Osteoblast (primary cell): ENCODE results near the gene NECTIN3. TPM values are rescaled to one million over a fixed set of nuclear protein-coding genes. Genes with fewer than 3 reads are reported as not detected.

Experiments
- DNase-seq: peaks from one replicate; pipeline ENCODE4 v3.0.0; 2011; ENCODE audit warnings: low spot score, mixed read lengths; ENCODE audit not compliant: insufficient read length; ENCODE audit errors: missing footprints
- H2AFZ ChIP-seq: 2 replicates; pipeline ENCODE4 v1.6.0; 2011; ENCODE audit warnings: mild to moderate bottlenecking, low read length
- H3K27ac ChIP-seq: 2 replicates; pipeline ENCODE4 v1.5.1; 2011; ENCODE audit warnings: mild to moderate bottlenecking, low read depth, low read length, moderate library complexity
- H3K27me3 ChIP-seq: 2 replicates; pipeline ENCODE4 v1.6.0; 2012; ENCODE audit warnings: mild to moderate bottlenecking, control low read depth, inconsistent platforms, low read length, moderate library complexity; ENCODE audit not compliant: insufficient read depth
- H3K36me3 ChIP-seq: 2 replicates; pipeline ENCODE4 v1.5.1; 2011; ENCODE audit warnings: mild to moderate bottlenecking, low read length, control low read depth, moderate library complexity; ENCODE audit not compliant: insufficient read depth
- H3K4me1 ChIP-seq: 2 replicates; pipeline ENCODE4 v1.5.1; 2011; ENCODE audit warnings: mild to moderate bottlenecking, low read length, control low read depth, moderate library complexity; ENCODE audit not compliant: insufficient read depth
- H3K4me2 ChIP-seq: 2 replicates; pipeline ENCODE4 v1.6.0; 2011; ENCODE audit warnings: mild to moderate bottlenecking, low read length; ENCODE audit not compliant: insufficient read depth
- H3K4me3 ChIP-seq: fragments of 200-600 bp; sonication (generic); 3 replicates; pipeline ENCODE4 v1.5.1; 2012; ENCODE audit warnings: mild to moderate bottlenecking, low read length, inconsistent platforms; ENCODE audit not compliant: insufficient read depth
- H3K79me2 ChIP-seq: 2 replicates; pipeline ENCODE4 v1.6.0; 2012; ENCODE audit warnings: mild to moderate bottlenecking, low read length, control low read depth, inconsistent platforms; ENCODE audit not compliant: insufficient read depth
- H3K9me3 ChIP-seq: 2 replicates; pipeline ENCODE4 v1.5.1; 2011; ENCODE audit warnings: low read depth, low read length, control low read depth
- H4K20me1 ChIP-seq: 2 replicates; pipeline ENCODE4 v1.6.0; 2012; ENCODE audit warnings: mild to moderate bottlenecking, low read length, control low read depth; ENCODE audit not compliant: insufficient read depth
- total RNA-seq: library from RNA; depleted of rRNA; stranded (reverse); fragments of >200 nt; gene quantifications from 2 replicates; pipeline ENCODE4 v1.2.3, GENCODE V29; 2012
- TF ChIP-seq, protein P1 (sequence below): IDR thresholded peaks from 2 replicates; pipeline ENCODE4 v1.5.1; 2011; ENCODE audit warnings: mild to moderate bottlenecking, low read depth, low read length, moderate library complexity; ENCODE audit errors: extremely low read depth

Gene NECTIN3
- total RNA-seq, 1 donor, result 39.8 TPM

DNA sequence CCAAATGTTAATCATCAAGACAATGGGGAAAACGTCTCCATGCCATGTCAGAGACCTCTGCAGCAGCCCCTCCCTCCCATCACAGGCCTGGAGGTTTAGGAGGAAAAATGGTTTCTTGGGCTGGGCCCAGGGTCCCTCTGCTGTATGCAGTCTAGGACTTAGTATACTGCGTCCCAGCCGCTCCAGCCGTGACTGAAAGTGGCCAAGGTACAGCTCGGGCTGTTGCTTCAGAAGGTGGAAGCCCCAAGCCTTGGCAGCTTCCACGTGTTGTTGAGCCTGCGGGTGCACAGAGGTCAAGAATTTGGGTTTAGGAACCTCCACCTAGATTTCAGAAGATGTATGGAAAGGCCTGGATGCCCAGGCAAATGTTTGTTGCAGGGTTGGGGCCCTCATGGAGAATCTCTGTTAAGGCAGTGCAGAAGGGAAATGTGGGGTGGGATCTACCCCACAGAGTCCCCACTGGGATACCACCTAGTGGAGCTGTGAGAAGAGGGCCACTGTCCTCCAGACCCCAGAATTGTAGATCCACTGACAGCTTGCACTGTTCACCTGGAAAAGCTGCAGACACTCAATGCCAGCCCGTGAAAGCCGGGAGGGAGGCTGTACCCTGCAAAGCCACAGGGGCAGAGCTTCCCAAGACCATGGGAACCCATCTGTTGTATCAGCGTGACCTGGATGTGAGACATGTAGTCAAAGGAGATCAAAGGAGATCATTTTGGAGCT is 25.0 kb downstream of the NECTIN3 start:
- Histone ChIP-seq H3K36me3 (no peaks in the 10 kb centered on the region), H3K79me2 (peaks cover 95% of the 10 kb centered on the region), H3K4me2 (no peak overlapping the region), H4K20me1 (peaks cover 5% of the 10 kb centered on the region), H3K27ac (no peak overlapping the region), H3K4me3 (no peak overlapping the region), H2AFZ (no peak overlapping the region), H3K27me3 (no peaks in the 10 kb centered on the region), H3K4me1 (peaks cover 6% of the 10 kb centered on the region), H3K9me3 (no peaks in the 10 kb centered on the region)
- TF ChIP-seq, protein P1, sequence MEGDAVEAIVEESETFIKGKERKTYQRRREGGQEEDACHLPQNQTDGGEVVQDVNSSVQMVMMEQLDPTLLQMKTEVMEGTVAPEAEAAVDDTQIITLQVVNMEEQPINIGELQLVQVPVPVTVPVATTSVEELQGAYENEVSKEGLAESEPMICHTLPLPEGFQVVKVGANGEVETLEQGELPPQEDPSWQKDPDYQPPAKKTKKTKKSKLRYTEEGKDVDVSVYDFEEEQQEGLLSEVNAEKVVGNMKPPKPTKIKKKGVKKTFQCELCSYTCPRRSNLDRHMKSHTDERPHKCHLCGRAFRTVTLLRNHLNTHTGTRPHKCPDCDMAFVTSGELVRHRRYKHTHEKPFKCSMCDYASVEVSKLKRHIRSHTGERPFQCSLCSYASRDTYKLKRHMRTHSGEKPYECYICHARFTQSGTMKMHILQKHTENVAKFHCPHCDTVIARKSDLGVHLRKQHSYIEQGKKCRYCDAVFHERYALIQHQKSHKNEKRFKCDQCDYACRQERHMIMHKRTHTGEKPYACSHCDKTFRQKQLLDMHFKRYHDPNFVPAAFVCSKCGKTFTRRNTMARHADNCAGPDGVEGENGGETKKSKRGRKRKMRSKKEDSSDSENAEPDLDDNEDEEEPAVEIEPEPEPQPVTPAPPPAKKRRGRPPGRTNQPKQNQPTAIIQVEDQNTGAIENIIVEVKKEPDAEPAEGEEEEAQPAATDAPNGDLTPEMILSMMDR, result no peak
- no peak for DNase-seq

DNA sequence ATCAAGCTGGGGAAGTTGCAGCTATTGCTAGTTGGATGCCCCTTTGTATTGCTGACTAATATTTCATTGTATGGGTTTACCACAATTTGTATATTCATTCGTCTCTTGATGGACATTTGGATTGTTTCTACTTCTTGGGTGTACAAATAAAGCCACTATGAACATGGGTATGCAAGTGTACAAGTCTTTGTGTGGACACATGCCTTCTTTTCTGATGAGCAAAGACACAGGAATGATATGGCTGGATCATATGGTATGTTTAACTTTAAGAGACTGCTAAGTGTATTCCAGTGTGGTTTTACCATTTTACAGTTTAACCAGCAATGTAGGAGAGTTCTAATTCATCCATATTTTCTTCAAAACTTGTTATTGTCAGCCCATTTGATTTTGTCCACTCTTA is 32.2 kb downstream of the NECTIN3 start:
- Histone ChIP-seq H3K4me3 (no peak overlapping the region), H3K36me3 (no peaks in the 10 kb centered on the region), H4K20me1 (peaks cover 2% of the 10 kb centered on the region), H3K9me3 (no peaks in the 10 kb centered on the region), H3K79me2 (peaks cover 97% of the 10 kb centered on the region), H3K4me2 (no peak overlapping the region), H2AFZ (no peak overlapping the region), H3K27ac (no peak overlapping the region), H3K4me1 (no peaks in the 10 kb centered on the region), H3K27me3 (no peaks in the 10 kb centered on the region)
- TF ChIP-seq, protein P1, result no peak
- no peak for DNase-seq

DNA sequence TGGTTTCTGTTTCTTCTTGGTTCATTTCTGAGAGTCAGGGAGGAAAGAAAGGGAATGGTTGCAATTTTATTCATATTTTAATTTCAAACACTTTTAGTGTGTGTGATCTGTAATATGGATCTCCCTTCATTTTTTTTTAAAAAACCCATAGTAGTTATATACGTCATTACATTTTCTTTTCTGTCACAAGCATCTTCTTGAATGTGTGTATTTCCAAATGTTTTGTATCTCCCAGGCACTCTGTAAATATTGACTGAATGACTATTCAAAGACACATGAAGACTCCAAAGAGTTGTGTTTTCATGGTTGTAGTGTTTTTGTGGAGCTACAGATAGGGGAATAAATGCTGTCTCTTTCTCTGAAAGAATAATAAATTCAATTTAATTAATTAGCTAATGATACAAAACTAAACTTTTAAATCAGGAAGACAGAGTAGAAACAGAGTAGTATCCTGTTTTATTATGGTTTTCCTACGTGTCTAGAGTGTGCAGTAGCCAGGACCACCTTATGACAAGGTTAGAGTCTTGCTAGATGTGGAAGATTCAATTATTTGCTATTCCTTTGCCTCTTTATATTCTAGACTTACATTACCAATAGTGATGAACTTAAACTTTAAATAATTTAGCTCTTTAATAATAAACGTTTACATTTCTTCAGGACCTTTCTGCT is 35.5 kb downstream of the NECTIN3 start:
- no peak overlapping the region for H3K27ac ChIP-seq
- no peaks in the 10 kb centered on the region for H3K4me1 ChIP-seq
- no peak overlapping the region for H2AFZ ChIP-seq
- H4K20me1 ChIP-seq, result no peaks in the 10 kb centered on the region
- peaks cover 96% of the 10 kb centered on the region for H3K79me2 ChIP-seq
- TF ChIP-seq, protein P1, result no peak
- H3K4me3 ChIP-seq, result no peak overlapping the region
- H3K27me3 ChIP-seq, result no peaks in the 10 kb centered on the region
- no peaks in the 10 kb centered on the region for H3K36me3 ChIP-seq
- no peak overlapping the region for H3K4me2 ChIP-seq
- no peaks in the 10 kb centered on the region for H3K9me3 ChIP-seq
- DNase-seq, result no peak

DNA sequence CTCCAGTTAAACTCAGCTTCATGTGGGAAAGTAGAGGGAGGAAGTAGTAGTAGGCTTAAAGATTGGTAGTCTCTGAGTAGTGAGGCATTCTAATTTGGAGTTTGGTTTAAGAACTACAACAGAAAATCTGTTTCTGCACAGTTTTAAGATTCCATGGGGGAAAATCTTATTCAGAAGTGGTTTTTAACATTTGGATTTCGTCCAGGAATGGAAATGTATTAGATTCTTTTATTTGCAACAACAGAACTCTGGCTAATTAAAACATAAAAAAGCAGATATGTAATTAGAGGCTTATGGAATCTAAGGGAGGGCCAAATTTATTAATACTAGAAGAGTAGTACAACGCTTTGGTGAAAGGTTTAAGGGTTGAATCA is 36.0 kb downstream of the NECTIN3 start:
- TF ChIP-seq, protein P1, result no peak
- H4K20me1 ChIP-seq, result no peaks in the 10 kb centered on the region

More for the DNA sequence above, 36.0 kb downstream of the NECTIN3 start:
- Histone ChIP-seq H3K36me3 (no peaks in the 10 kb centered on the region), H2AFZ (no peak overlapping the region), H3K4me2 (no peak overlapping the region), H3K27ac (no peak overlapping the region), H3K4me3 (no peak overlapping the region), H3K27me3 (no peaks in the 10 kb centered on the region), H3K4me1 (no peaks in the 10 kb centered on the region), H3K79me2 (peaks cover 91% of the 10 kb centered on the region), H3K9me3 (no peaks in the 10 kb centered on the region)
- no peak for DNase-seq
